Heart left ventricle (tissue), 16 donors: Measurements from ENCODE around the gene STRAP. TPM values are rescaled to one million over a fixed set of nuclear protein-coding genes. Genes with fewer than 3 reads are reported as not detected.
A peak's percentile ranks its signal among the peaks of the same experiment; 100 is the strongest.

Experiments
- ATAC-seq, 4 donors: fragments of 200-7000 bp; cut with Tn5 transposase; one replicate each; pipeline ENCODE4 v1.9.1; 2020 to 2022; ENCODE audit warnings: moderate library complexity in 4 of 4, mild to moderate bottlenecking in 3 of 4, moderate number of reproducible peaks in 1 of 4
- DNase-seq, 5 donors: peaks; one replicate each; pipeline ENCODE4 v3.0.0-alpha.2; 2020
- H3K27ac ChIP-seq, 12 donors: fragments of 200-600 bp; sonication (generic) in 4 of 12; one replicate each; pipeline versions ENCODE4 v1.5.0 to v1.8.0; 2016 to 2022; ENCODE audit warnings: mild to moderate bottlenecking in 2 of 12
- H3K27me3 ChIP-seq, 9 donors: fragments of 200-600 bp; sonication (generic) in 2 of 9; one replicate each; pipeline versions ENCODE4 v1.5.1 to v1.8.0; 2016 to 2022; ENCODE audit warnings: mild to moderate bottlenecking in 3 of 9
- H3K36me3 ChIP-seq, 9 donors: fragments of 200-600 bp; sonication (generic) in 2 of 9; one replicate each; pipeline versions ENCODE4 v1.5.0 to v1.8.0; 2018 to 2022; ENCODE audit warnings: mild to moderate bottlenecking in 2 of 9
- H3K4me1 ChIP-seq, 12 donors: fragments of 200-600 bp; sonication (generic) in 4 of 12; one replicate each; pipeline versions ENCODE4 v1.5.0 to v1.8.0; 2016 to 2022; ENCODE audit warnings: mild to moderate bottlenecking in 3 of 12
- H3K4me3 ChIP-seq, 12 donors: fragments of 200-600 bp; sonication (generic) in 4 of 12; one replicate each; pipeline versions ENCODE4 v1.5.0 to v1.8.0; 2017 to 2022; ENCODE audit warnings: mild to moderate bottlenecking in 9 of 12, moderate library complexity in 4 of 12
- H3K9me3 ChIP-seq, 12 donors: fragments of 200-600 bp; sonication (generic) in 4 of 12; one replicate each; pipeline versions ENCODE4 v1.5.0 to v1.8.0; 2016 to 2022; ENCODE audit warnings: mild to moderate bottlenecking in 1 of 12
- CTCF ChIP-seq, 12 donors: fragments of 200-600 bp; sonication (generic) in 4 of 12; IDR thresholded peaks; one replicate each; pipeline versions ENCODE4 v1.5.0 to v1.8.0; 2018 to 2022; ENCODE audit warnings: antibody characterized with exemption in 12 of 12, mild to moderate bottlenecking in 5 of 12
- POLR2A ChIP-seq, 2 donors: fragments of 450-650 bp; IDR thresholded peaks; one replicate each; pipeline ENCODE4 v1.6.1; 2017; ENCODE audit warnings: antibody characterized with exemption in 2 of 2, mild to moderate bottlenecking in 2 of 2, moderate library complexity in 2 of 2
- WGBS, 4 donors: extraction: QIAGEN DNeasy Blood & Tissue Kit in 2 of 4; methylation state at CpG; one replicate each; pipeline versions ENCODE4 v1.1.5 to v1.1.7; 2013 to 2018; 5-methylcytosine and 5-hydroxymethylcytosine counted together
- intact Hi-C, 10 donors: fragments of 100-400 bp; cut with DNase I; formaldehyde crosslinking; loops; one replicate each; pipeline versions ENCODE4 v1.11.1 to v1.14.2; 2022
- polyA plus RNA-seq, 2 donors: library from polyadenylated mRNA; stranded (reverse); fragments of 200-250 nt; gene quantifications; one replicate each; pipeline ENCODE4 v1.2.3, GENCODE V29; 2013
- total RNA-seq, 9 donors: library from RNA; depleted of rRNA in 2 of 9; stranded (reverse); fragments of >200 nt in 2 of 9; fragmentation: NEBNext Ultra II Directional in 3 of 9; extraction: Animal tissue kit (Norgen Biotek cat#: 25700) in 3 of 9; gene quantifications; one replicate each; pipeline versions ENCODE4 v1.1.0 to v1.2.4, GENCODE V29; 2016 to 2023
- donor health status: ischemic (EF 13 %, LVEDD 7.1; RV severe dilation, severe dysfunction).
- donor health status: healthy with polysubstance abuse.
- donor health status: DM: no; HTN: yes; CAD: no.
- donor health status: DM: no; HTN: no; CAD: no.
- donor health status: ischemic (EF 25% LVEDD 6.9; RV normal size, moderate dysfunction).
- donor health status: ischemic (EF 25% LVEDD 5.7; RV mildly dilated, moderate dysfunction).
- donor health status: healthy.
- donor health status: DM: yes; HTN: yes; CAD: no.
- donor health status: ischemic (EF 35%, LVEDD 5.7; RV mildly dilated, moderate dysfunction).
- donor health status: nonischemic (EF 11% LVEDD 7.7; RV severe dilation, severe dysfunction).
- donor health status: DM: yes; HTN: yes; CAD: no.
- donor health status: PGD.
- donor health status: ischemic (EF 29% LVEDD 5.4; RV normal size, mild dysfunction).
- donor health status: nonischemic (EF 23%, LVEDD 6.1; RV moderate dilation, normal function).

The STRAP gene
- total and polyA plus RNA-seq, 11 donors, result 61.6 to 237 (median 118) TPM

GRCh38 chr12:15854916-15855315 lies 27.3 kb upstream of the STRAP start:
- H3K27ac ChIP-seq, result no peak overlapping the region
- DNase-seq, result no peak

GRCh38 chr12:15855646-15856045 lies 26.5 kb upstream of the STRAP start:
- 64 to 89% (median 73%) methylated on average over 1 of the region's 1 CpG for WGBS, 4 donors
- Histone ChIP-seq H3K27me3 (peaks cover 0 to 6% (median 0%) of the 10 kb centered on the region in 9 donors), H3K4me3 (no peak overlapping the region), H3K36me3 (no peaks in the 10 kb centered on the region), H3K27ac (peak overlapping the region in 5 of 12 donors; percentile 1 to 45 (median 8)), H3K9me3 (no peaks in the 10 kb centered on the region), H3K4me1 (peaks cover 0 to 11% (median under 1%) of the 10 kb centered on the region in 12 donors)
- intact Hi-C loops, result loop anchor here (1.0 to 10.0 kb wide), 11 partner anchors 63 to 581 kb away; partner anchors contain the start of gene EPS8 (in 2 of the 10)
- DNase-seq (no peak), ATAC-seq (no peak)
- TF ChIP-seq POLR2A (IDR thresholded peaks at IDR 0.05) (no peak), CTCF (IDR thresholded peaks at IDR 0.05) (no peak)

More at GRCh38 chr12:15854916-15855315, 27.3 kb upstream of the STRAP start:
- intact Hi-C loops, result loop anchor here in 9 of 10 donors (5.0 to 10.0 kb wide), 7 partner anchors 63 to 580 kb away; partner anchors contain the start of gene EPS8 (in 2 of the 9)
- Histone ChIP-seq H3K36me3 (no peaks in the 10 kb centered on the region), H3K9me3 (no peaks in the 10 kb centered on the region), H3K4me1 (peaks cover 0 to 16% (median under 1%) of the 10 kb centered on the region in 12 donors), H3K27me3 (peaks cover 0 to 6% (median 0%) of the 10 kb centered on the region in 9 donors), H3K4me3 (no peak overlapping the region)
- no peak for ATAC-seq
- TF ChIP-seq CTCF (IDR thresholded peaks at IDR 0.05) (no peak), POLR2A (IDR thresholded peaks at IDR 0.05) (no peak)
- WGBS, 4 donors, result 86 to 98% (median 94%) methylated on average over 1 of the region's 1 CpG

- WGBS, 4 donors, result 32 to 43% (median 36%) methylated on average over 8 of the region's 8 CpGs
Observed at GRCh38 chr12:15856097-15856982, 25.8 kb upstream of the STRAP start.

More at GRCh38 chr12:15856097-15856982, 25.8 kb upstream of the STRAP start:
- DNase-seq (peak in 2 of 5 donors; percentile 37 to 44), ATAC-seq (peak in 3 of 4 donors; percentile 46 to 76 (median 67))
- Histone ChIP-seq H3K4me1 (peaks cover 0 to 7% (median under 1%) of the 10 kb centered on the region in 12 donors), H3K4me3 (no peak overlapping the region), H3K27me3 (peaks cover 0 to 6% (median 0%) of the 10 kb centered on the region in 9 donors), H3K36me3 (no peaks in the 10 kb centered on the region), H3K9me3 (no peaks in the 10 kb centered on the region), H3K27ac (peak overlapping the region in 5 of 12 donors; percentile 1 to 45 (median 8))
- intact Hi-C loops, result loop anchor here (1.0 to 10.0 kb wide), 11 partner anchors 64 to 582 kb away; partner anchors contain the start of gene EPS8 (in 2 of the 10)
- TF ChIP-seq CTCF (IDR thresholded peaks at IDR 0.05) (peak; percentile 64 to 94 (median 84)), POLR2A (IDR thresholded peaks at IDR 0.05) (no peak)
